ENCODE measurements around the gene TEKTIP1. TPM values are rescaled to one million over a fixed set of nuclear protein-coding genes. Genes with fewer than 3 reads are reported as not detected.

The TEKTIP1 gene
- not detected in 2 replicates for total RNA-seq

- no peak within 1 kb of the TSS for H3K4me3 ChIP-seq (ENCODE audit: low read depth, low read length)
- no peaks in the 10 kb centered on the region for H3K27me3 ChIP-seq (ENCODE audit: control insufficient read depth, insufficient read depth, low read length)
- TF ChIP-seq CTCF (IDR thresholded peaks at IDR 0.05; ENCODE audit: insufficient read depth, low read length, poor library complexity, severe bottlenecking) = no peak
- H3K36me3 ChIP-seq (ENCODE audit: control insufficient read depth, insufficient read depth, low read length) = peaks cover 2% of the 10 kb centered on the region
- no peak for DNase-seq (ENCODE audit: low read depth)
Observed at GRCh38 chr19:3538965-3539755, at the start of gene TEKTIP1. Gene TEKTIP1, plus strand, starts transcription at chr19:3539174. Its CDS starts 4 bp downstream, at chr19:3539178.

GRCh38 chr19:3491396-3492119 lies 47.4 kb upstream of the TEKTIP1 start:
- Histone ChIP-seq H3K27me3 (ENCODE audit: control insufficient read depth, insufficient read depth, low read length) (no peaks in the 10 kb centered on the region), H3K36me3 (ENCODE audit: control insufficient read depth, insufficient read depth, low read length) (peaks cover 1% of the 10 kb centered on the region)
- TF ChIP-seq CTCF (IDR thresholded peaks at IDR 0.05; ENCODE audit: insufficient read depth, low read length, poor library complexity, severe bottlenecking) = no peak

GRCh38 chr19:3492131-3492839 lies 46.7 kb upstream of the TEKTIP1 start:
- Histone ChIP-seq H3K4me3 (ENCODE audit: low read depth, low read length) (no peak overlapping the region), H3K36me3 (ENCODE audit: control insufficient read depth, insufficient read depth, low read length) (peaks cover 1% of the 10 kb centered on the region), H3K27me3 (ENCODE audit: control insufficient read depth, insufficient read depth, low read length) (no peaks in the 10 kb centered on the region)
- DNase-seq (ENCODE audit: low read depth) = no peak
- no peak for TF ChIP-seq CTCF (IDR thresholded peaks at IDR 0.05; ENCODE audit: insufficient read depth, low read length, poor library complexity, severe bottlenecking)

More at GRCh38 chr19:3491396-3492119, 47.4 kb upstream of the TEKTIP1 start:
- no peak overlapping the region for H3K4me3 ChIP-seq (ENCODE audit: low read depth, low read length)
- no peak for DNase-seq (ENCODE audit: low read depth)

- DNase-seq (ENCODE audit: low read depth) = no peak
- Histone ChIP-seq H3K36me3 (ENCODE audit: control insufficient read depth, insufficient read depth, low read length) (peaks cover 1% of the 10 kb centered on the region), H3K4me3 (ENCODE audit: low read depth, low read length) (no peak overlapping the region), H3K27me3 (ENCODE audit: control insufficient read depth, insufficient read depth, low read length) (no peaks in the 10 kb centered on the region)
- no peak for TF ChIP-seq CTCF (IDR thresholded peaks at IDR 0.05; ENCODE audit: insufficient read depth, low read length, poor library complexity, severe bottlenecking)
Observed at GRCh38 chr19:3492919-3493318, 46.1 kb upstream of the TEKTIP1 start.

- peaks cover 1% of the 10 kb centered on the region for H3K36me3 ChIP-seq (ENCODE audit: control insufficient read depth, insufficient read depth, low read length)
- no peak overlapping the region for H3K4me3 ChIP-seq (ENCODE audit: low read depth, low read length)
- DNase-seq (ENCODE audit: low read depth) = no peak
- H3K27me3 ChIP-seq (ENCODE audit: control insufficient read depth, insufficient read depth, low read length) = no peaks in the 10 kb centered on the region
- TF ChIP-seq CTCF (IDR thresholded peaks at IDR 0.05; ENCODE audit: insufficient read depth, low read length, poor library complexity, severe bottlenecking) = no peak
Observed at GRCh38 chr19:3493651-3494050, 45.3 kb upstream of the TEKTIP1 start.

All from kidney epithelial cell (primary cell).